ENCODE measurements around the gene ATP5MG. TPM values are rescaled to one million over a fixed set of nuclear protein-coding genes. Genes with fewer than 3 reads are reported as not detected.

ATP5MG gene
- total RNA-seq, 1 donor, result 31.1 TPM

DNA sequence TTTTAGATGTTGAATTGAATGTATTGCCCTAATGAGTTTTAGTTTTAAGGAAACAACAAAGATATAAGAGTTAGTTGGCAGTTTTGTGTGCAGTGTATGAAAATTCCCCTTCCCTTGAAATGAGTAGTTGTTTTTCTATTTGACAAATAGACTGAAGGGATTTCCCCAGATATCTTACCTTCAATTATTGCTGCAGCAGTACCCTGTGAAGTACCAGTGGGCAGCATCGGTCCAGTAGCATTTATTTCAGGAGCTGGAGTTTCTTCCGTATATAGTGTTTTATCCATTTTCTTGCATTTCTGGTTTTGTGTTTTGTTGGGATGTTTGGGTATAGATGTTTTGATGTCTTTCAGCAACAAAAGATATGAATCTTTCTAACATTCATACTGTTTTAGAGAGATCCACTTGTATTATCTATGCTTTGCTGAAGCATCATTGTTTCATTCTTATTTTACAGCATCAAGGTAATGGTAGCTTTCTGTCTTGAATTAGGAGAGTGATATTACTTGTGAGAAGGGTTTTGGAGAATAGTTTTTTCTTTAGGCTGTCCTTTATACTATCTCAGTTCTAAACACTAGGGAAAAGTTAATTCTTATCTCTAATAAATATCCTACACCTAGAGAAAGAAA lies 42.3 kb downstream of the ATP5MG start:
- TF ChIP-seq, protein P1, sequence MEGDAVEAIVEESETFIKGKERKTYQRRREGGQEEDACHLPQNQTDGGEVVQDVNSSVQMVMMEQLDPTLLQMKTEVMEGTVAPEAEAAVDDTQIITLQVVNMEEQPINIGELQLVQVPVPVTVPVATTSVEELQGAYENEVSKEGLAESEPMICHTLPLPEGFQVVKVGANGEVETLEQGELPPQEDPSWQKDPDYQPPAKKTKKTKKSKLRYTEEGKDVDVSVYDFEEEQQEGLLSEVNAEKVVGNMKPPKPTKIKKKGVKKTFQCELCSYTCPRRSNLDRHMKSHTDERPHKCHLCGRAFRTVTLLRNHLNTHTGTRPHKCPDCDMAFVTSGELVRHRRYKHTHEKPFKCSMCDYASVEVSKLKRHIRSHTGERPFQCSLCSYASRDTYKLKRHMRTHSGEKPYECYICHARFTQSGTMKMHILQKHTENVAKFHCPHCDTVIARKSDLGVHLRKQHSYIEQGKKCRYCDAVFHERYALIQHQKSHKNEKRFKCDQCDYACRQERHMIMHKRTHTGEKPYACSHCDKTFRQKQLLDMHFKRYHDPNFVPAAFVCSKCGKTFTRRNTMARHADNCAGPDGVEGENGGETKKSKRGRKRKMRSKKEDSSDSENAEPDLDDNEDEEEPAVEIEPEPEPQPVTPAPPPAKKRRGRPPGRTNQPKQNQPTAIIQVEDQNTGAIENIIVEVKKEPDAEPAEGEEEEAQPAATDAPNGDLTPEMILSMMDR (IDR thresholded peaks at IDR 0.05; ENCODE audit: extremely low read depth, low read depth, low read length), result no peak
- no peak overlapping the region for H3K27ac ChIP-seq (ENCODE audit: low read depth, low read length)
- no peak for DNase-seq (ENCODE audit: insufficient read length, low spot score, missing footprints)
- H3K9me3 ChIP-seq (ENCODE audit: low read depth, low read length), result no peaks in the 10 kb centered on the region
- no peaks in the 10 kb centered on the region for H3K36me3 ChIP-seq (ENCODE audit: insufficient read depth, low read length)
- no peak overlapping the region for H2AFZ ChIP-seq (ENCODE audit: low read length)
- no peak overlapping the region for H3K4me3 ChIP-seq (ENCODE audit: insufficient read depth, low read length)
- peaks cover 98% of the 10 kb centered on the region for H3K79me2 ChIP-seq (ENCODE audit: insufficient read depth, low read length)
- peaks cover 13% of the 10 kb centered on the region for H3K4me1 ChIP-seq (ENCODE audit: insufficient read depth, low read length)
- no peaks in the 10 kb centered on the region for H3K27me3 ChIP-seq (ENCODE audit: insufficient read depth, low read length)
- H4K20me1 ChIP-seq (ENCODE audit: insufficient read depth, low read length), result peaks cover 87% of the 10 kb centered on the region
- H3K4me2 ChIP-seq (ENCODE audit: insufficient read depth, low read length), result no peak overlapping the region

DNA sequence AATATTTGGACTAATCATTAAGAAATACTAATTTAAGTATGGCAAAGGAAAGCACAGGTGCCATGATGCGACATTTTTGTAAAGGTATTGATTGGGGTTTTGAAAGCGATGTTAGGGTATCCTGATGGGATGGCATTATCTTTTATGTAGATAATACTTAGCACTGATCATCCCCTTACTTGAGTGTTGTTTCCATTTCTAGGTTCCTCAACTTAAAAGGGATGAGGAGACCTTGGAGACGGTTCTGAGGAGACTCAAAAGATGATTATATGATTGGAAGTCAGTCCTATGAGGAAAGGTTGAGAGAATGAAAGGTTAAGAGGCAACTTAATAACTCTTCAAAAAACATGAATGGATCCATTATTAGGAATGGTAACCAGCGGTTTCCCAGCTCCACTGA lies 46.0 kb downstream of the ATP5MG start:
- Histone ChIP-seq H3K9me3 (ENCODE audit: low read depth, low read length) (no peaks in the 10 kb centered on the region), H3K27ac (ENCODE audit: low read depth, low read length) (no peak overlapping the region), H3K36me3 (ENCODE audit: insufficient read depth, low read length) (no peaks in the 10 kb centered on the region), H3K4me3 (ENCODE audit: insufficient read depth, low read length) (no peak overlapping the region), H3K79me2 (ENCODE audit: insufficient read depth, low read length) (peaks cover 97% of the 10 kb centered on the region), H4K20me1 (ENCODE audit: insufficient read depth, low read length) (peaks cover 69% of the 10 kb centered on the region), H3K27me3 (ENCODE audit: insufficient read depth, low read length) (no peaks in the 10 kb centered on the region), H3K4me2 (ENCODE audit: insufficient read depth, low read length) (no peak overlapping the region), H3K4me1 (ENCODE audit: insufficient read depth, low read length) (peaks cover 11% of the 10 kb centered on the region), H2AFZ (ENCODE audit: low read length) (no peak overlapping the region)
- DNase-seq (ENCODE audit: insufficient read length, low spot score, missing footprints), result no peak
- TF ChIP-seq, protein P1 (IDR thresholded peaks at IDR 0.05; ENCODE audit: extremely low read depth, low read depth, low read length), result no peak

DNA sequence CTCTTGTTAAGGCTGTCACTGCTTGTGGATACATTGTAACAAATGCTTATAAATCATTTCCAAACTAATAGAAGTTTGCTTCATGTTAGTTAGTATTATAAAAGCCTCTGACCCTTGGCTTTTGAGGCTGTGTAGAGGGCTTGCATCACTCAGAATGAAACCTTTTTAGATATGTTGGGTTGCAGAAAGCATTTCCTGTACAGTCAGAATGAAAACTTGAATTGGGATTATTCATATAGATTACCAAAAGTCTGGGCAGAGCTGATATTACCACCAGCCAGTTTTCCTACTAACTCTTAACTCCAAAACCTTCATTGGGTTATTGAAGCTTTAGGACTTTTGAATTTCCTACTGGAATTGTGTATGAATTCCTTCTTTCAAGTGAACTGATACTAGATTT lies 46.9 kb downstream of the ATP5MG start:
- Histone ChIP-seq H3K4me1 (ENCODE audit: insufficient read depth, low read length) (peaks cover 11% of the 10 kb centered on the region), H3K79me2 (ENCODE audit: insufficient read depth, low read length) (peaks cover 95% of the 10 kb centered on the region), H3K4me2 (ENCODE audit: insufficient read depth, low read length) (no peak overlapping the region), H3K4me3 (ENCODE audit: insufficient read depth, low read length) (no peak overlapping the region), H3K27ac (ENCODE audit: low read depth, low read length) (no peak overlapping the region), H4K20me1 (ENCODE audit: insufficient read depth, low read length) (peaks cover 60% of the 10 kb centered on the region), H3K9me3 (ENCODE audit: low read depth, low read length) (no peaks in the 10 kb centered on the region), H3K27me3 (ENCODE audit: insufficient read depth, low read length) (no peaks in the 10 kb centered on the region), H3K36me3 (ENCODE audit: insufficient read depth, low read length) (no peaks in the 10 kb centered on the region), H2AFZ (ENCODE audit: low read length) (no peak overlapping the region)
- TF ChIP-seq, protein P1 (IDR thresholded peaks at IDR 0.05; ENCODE audit: extremely low read depth, low read depth, low read length), result no peak
- no peak for DNase-seq (ENCODE audit: insufficient read length, low spot score, missing footprints)

DNA sequence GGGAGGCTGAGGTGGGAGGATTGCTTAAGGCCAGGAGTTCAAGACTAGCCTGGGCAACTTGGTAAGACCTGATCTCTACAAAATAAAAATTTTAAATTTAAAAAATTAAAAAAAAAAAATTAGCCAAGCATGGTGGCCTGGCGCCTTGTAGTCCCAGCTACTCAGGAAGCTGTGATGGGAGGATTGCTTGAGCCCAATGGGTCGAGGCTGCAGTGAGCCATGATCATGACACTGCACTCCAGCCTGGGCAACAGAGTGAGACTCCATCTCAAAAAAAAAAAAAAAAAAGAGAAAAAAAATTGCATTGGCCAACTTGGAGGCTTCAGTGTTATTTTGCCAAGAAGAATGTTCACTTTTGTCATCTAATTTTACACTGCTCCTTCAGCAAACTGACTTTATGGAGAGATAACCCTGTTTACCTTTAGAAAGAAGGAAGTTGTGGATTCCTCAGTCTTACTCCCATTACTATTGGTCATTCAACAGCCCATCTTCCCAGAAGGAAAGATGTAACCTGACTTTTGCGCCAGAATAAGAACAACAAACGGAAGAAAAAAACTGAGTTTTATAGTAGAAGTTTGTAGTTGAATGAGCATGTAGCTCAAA lies 48.0 kb downstream of the ATP5MG start:
- no peak overlapping the region for H3K4me2 ChIP-seq (ENCODE audit: insufficient read depth, low read length)
- no peak for DNase-seq (ENCODE audit: insufficient read length, low spot score, missing footprints)
- no peak overlapping the region for H3K4me3 ChIP-seq (ENCODE audit: insufficient read depth, low read length)
- H3K79me2 ChIP-seq (ENCODE audit: insufficient read depth, low read length), result peaks cover 95% of the 10 kb centered on the region
- no peak overlapping the region for H2AFZ ChIP-seq (ENCODE audit: low read length)
- TF ChIP-seq, protein P1 (IDR thresholded peaks at IDR 0.05; ENCODE audit: extremely low read depth, low read depth, low read length), result no peak
- peaks cover 56% of the 10 kb centered on the region for H4K20me1 ChIP-seq (ENCODE audit: insufficient read depth, low read length)
- H3K4me1 ChIP-seq (ENCODE audit: insufficient read depth, low read length), result peaks cover 11% of the 10 kb centered on the region
- H3K9me3 ChIP-seq (ENCODE audit: low read depth, low read length), result no peaks in the 10 kb centered on the region
- no peaks in the 10 kb centered on the region for H3K36me3 ChIP-seq (ENCODE audit: insufficient read depth, low read length)
- H3K27ac ChIP-seq (ENCODE audit: low read depth, low read length), result no peak overlapping the region
- H3K27me3 ChIP-seq (ENCODE audit: insufficient read depth, low read length), result no peaks in the 10 kb centered on the region
